Gastrocnemius medialis (tissue), 4 donors: ENCODE data around the gene MTHFSD.

Experiments used
- POLR2A ChIP-seq, 2 donors: fragments of 450-650 bp; IDR thresholded peaks; one replicate each; pipeline ENCODE4 v1.6.1; 2017; ENCODE audit warnings: antibody characterized with exemption in 2 of 2, mild to moderate bottlenecking in 2 of 2, moderate library complexity in 2 of 2
- TF ChIP-seq, protein P1 (sequence below), 5 experiments: fragments of 450-650 bp in 3 of 5; fragments of 200-600 bp in 2 of 5; sonication (generic) in 2 of 5; IDR thresholded peaks in 4 of 5; conservative IDR thresholded peaks in 1 of 5; 1 replicate in 4 of 5; 2 replicates in 1 of 5; pipeline ENCODE4 v1.5.1; 2016 to 2019; ENCODE audit warnings: antibody characterized with exemption in 5 of 5, mild to moderate bottlenecking in 3 of 5, moderate library complexity in 3 of 5

DNA sequence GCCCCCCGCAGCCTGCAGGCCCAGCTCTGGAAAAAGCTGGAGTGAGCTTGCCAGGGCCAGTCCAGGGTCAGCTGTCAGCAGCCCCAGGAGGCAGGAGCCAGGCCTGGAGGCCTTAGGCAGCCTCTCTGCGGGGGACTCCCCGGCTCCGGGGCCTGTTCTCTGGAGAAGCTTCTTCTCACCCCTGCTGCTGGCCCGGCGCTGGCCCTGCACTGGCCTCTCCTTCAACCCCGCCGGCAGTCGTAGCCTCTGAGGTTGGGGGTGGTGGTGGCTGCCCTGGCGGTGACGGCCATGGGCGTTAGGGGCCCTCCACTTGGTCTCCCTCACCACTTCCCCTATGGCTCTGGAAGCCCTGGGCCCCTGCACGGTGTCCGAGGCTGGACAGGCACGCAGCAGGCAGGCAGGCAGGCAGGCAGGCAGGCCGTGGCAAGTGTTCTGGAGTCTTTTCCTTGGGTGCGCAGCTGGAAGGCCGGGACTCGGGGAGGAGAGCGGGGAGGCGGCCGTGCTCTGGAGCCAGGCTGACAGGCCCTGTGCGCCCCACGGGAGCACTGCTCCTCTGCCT, 42.7 kb downstream of the MTHFSD start:
- TF ChIP-seq POLR2A (IDR thresholded peaks at IDR 0.05), result no peak
- TF ChIP-seq, protein P1, sequence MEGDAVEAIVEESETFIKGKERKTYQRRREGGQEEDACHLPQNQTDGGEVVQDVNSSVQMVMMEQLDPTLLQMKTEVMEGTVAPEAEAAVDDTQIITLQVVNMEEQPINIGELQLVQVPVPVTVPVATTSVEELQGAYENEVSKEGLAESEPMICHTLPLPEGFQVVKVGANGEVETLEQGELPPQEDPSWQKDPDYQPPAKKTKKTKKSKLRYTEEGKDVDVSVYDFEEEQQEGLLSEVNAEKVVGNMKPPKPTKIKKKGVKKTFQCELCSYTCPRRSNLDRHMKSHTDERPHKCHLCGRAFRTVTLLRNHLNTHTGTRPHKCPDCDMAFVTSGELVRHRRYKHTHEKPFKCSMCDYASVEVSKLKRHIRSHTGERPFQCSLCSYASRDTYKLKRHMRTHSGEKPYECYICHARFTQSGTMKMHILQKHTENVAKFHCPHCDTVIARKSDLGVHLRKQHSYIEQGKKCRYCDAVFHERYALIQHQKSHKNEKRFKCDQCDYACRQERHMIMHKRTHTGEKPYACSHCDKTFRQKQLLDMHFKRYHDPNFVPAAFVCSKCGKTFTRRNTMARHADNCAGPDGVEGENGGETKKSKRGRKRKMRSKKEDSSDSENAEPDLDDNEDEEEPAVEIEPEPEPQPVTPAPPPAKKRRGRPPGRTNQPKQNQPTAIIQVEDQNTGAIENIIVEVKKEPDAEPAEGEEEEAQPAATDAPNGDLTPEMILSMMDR (IDR thresholded peaks at IDR 0.05 in 4 of 5, conservative IDR thresholded peaks at IDR 0.05 in 1 of 5), result no peak
